K562 (cell line): ENCODE results near the gene ATXN1. TPM values are rescaled to one million over a fixed set of nuclear protein-coding genes. Genes with fewer than 3 reads are reported as not detected.
"Not testable (repeated sequence)": the region's sequence is repeated elsewhere in the genome, so short reads cannot be mapped to it uniquely, and the experiment has no call there.

Experiments
- BCOR ChIP-seq: fragments of 450-650 bp; IDR thresholded peaks from 2 replicates; pipeline ENCODE4 v1.6.1; 2016
- CBFA2T2 ChIP-seq: fragments of 450-650 bp; conservative IDR thresholded peaks from 2 replicates; pipeline ENCODE4 v1.6.1; 2017; ENCODE audit warnings: mild to moderate bottlenecking
- CGGBP1 ChIP-seq: fragments of 250-450 bp; sonication (Bioruptor Pico); IDR thresholded peaks from 2 replicates; pipeline ENCODE4 v1.9.0; 2021; ENCODE audit warnings: mild to moderate bottlenecking
- CXXC5 ChIP-seq: fragments of 250-450 bp; sonication (Bioruptor Pico); IDR thresholded peaks from 2 replicates; pipeline ENCODE4 v1.8.0; 2022; ENCODE audit warnings: inconsistent platforms, mild to moderate bottlenecking, moderate library complexity
- DPF2 ChIP-seq: fragments of 450-650 bp; IDR thresholded peaks from 2 replicates; pipeline ENCODE4 v1.6.1; 2016
- ETV6 ChIP-seq, 3 experiments: fragments of 150-350 bp in 1 of 3; sonication (generic) in 1 of 3; formaldehyde crosslinking in 1 of 3; IDR thresholded peaks; 2 replicates each; pipeline versions ENCODE4 v1.6.1 to v1.8.0; 2014 to 2022; ENCODE audit warnings: borderline replicate concordance in 2 of 3, low read depth in 2 of 3, antibody characterized with exemption in 1 of 3, low read length in 1 of 3, mild to moderate bottlenecking in 1 of 3, missing genetic modification reagents in 1 of 3
- HDAC1 ChIP-seq, 2 experiments: fragments of 450-650 bp; IDR thresholded peaks; 2 replicates each; pipeline ENCODE4 v1.6.1; 2016 to 2017; ENCODE audit warnings: inconsistent platforms in 1 of 2, mild to moderate bottlenecking in 1 of 2, moderate library complexity in 1 of 2
- LEF1 ChIP-seq: fragments of 450-650 bp; IDR thresholded peaks from 2 replicates; pipeline ENCODE4 v1.6.1; 2016; ENCODE audit warnings: mild to moderate bottlenecking
- NR2C1 ChIP-seq, 2 experiments: fragments of 450-650 bp; IDR thresholded peaks; 2 replicates each; pipeline ENCODE4 v1.6.1; 2017; ENCODE audit warnings: mild to moderate bottlenecking in 2 of 2, antibody characterized with exemption in 1 of 2, inconsistent platforms in 1 of 2, missing compliant biosample characterization in 1 of 2, missing genetic modification characterization in 1 of 2
- NR2C2 ChIP-seq, 2 experiments: fragments of 200-800 bp in 1 of 2; sonication (Bioruptor generic) in 1 of 2; sonication (generic) in 1 of 2; formaldehyde crosslinking in 1 of 2; IDR thresholded peaks; 2 replicates each; pipeline versions ENCODE4 v1.6.1 to v1.8.0; 2016 to 2022; ENCODE audit warnings: mild to moderate bottlenecking in 1 of 2, missing compliant biosample characterization in 1 of 2, missing genetic modification characterization in 1 of 2, missing genetic modification reagents in 1 of 2
- PML ChIP-seq: IDR thresholded peaks from 2 replicates; pipeline ENCODE4 v1.6.1; 2012; ENCODE audit warnings: low read length, inconsistent platforms
- TARDBP ChIP-seq: fragments of 450-650 bp; IDR thresholded peaks from 2 replicates; pipeline ENCODE4 v1.6.1; 2016
- ZNF318 ChIP-seq, 2 experiments: fragments of 450-650 bp; IDR thresholded peaks; 2 replicates each; pipeline ENCODE4 v1.6.1; 2016; ENCODE audit warnings: mild to moderate bottlenecking in 2 of 2, borderline replicate concordance in 1 of 2, low read depth in 1 of 2, moderate library complexity in 1 of 2
- polyA plus RNA-seq, 8 experiments: library from polyadenylated mRNA; depleted of rRNA in 4 of 8; stranded (reverse) in 5 of 8; unstranded in 3 of 8; fragments of >200 nt; fragmentation: Nextera tagmentation in 2 of 8; fragmentation: Illumina TruSeq in 1 of 8; extraction: Ambion mirVana in 2 of 8; extraction: Trizol in 1 of 8; gene quantifications; 2 replicates each; pipeline versions ENCODE4 v1.2.1 to v1.2.3, GENCODE V29; 2011 to 2014; ENCODE audit warnings: inconsistent platforms in 1 of 8, missing spikeins in 1 of 8
- total RNA-seq, 7 experiments: library from RNA; depleted of rRNA in 6 of 7; stranded (reverse); fragments of >200 nt in 6 of 7; fragmentation: Illumina TruSeq in 2 of 7; extraction: Trizol in 2 of 7; gene quantifications; 2 replicates each; pipeline versions ENCODE4 v1.2.1 to v1.2.3, GENCODE V29; 2011 to 2021; ENCODE audit warnings: low replicate concordance in 1 of 7
- TF ChIP-seq, protein P1 (sequence below), 2 experiments: fragments of 450-650 bp; IDR thresholded peaks; 2 replicates each; pipeline ENCODE4 v1.6.1; 2016
- TF ChIP-seq, protein P2 (sequence below): fragments of 250-450 bp; sonication (Bioruptor Pico); IDR thresholded peaks from 2 replicates; pipeline ENCODE4 v1.8.0; 2022; ENCODE audit warnings: moderate library complexity, mild to moderate bottlenecking, inconsistent platforms

The ATXN1 gene
- total and polyA plus RNA-seq, 9 of the 15 experiments (the other 6 are each of a cell fraction or from before 2014, with no cell fraction given) = under 0.01 to 1.2 (median 0.58) TPM

- TF ChIP-seq BCOR = peak; percentile 78
- TF ChIP-seq ZNF318 (IDR thresholded peaks at IDR 0.05; ENCODE audit: borderline replicate concordance in 1 of 2, low read depth in 1 of 2) = peak in 1 of 2 experiments; percentile 53; a peak in 1 of 4 replicates
- peak in 1 of 2 experiments; percentile 55; a peak in 1 of 4 replicates for TF ChIP-seq ETV6 (IDR thresholded peaks at IDR 0.05; ENCODE audit: borderline replicate concordance in 1 of 2, low read depth in 2 of 2, low read length in 1 of 2)
- not testable (repeated sequence) for TF ChIP-seq ETV6 (CRISPR knock-in tag; IDR thresholded peaks at IDR 0.05; ENCODE audit: borderline replicate concordance); NR2C2 (CRISPR knock-in tag; IDR thresholded peaks at IDR 0.05)
- peak; percentile 99 for TF ChIP-seq CBFA2T2
- TF ChIP-seq HDAC1 (IDR thresholded peaks at IDR 0.05) = peak; percentile 81 to 93
- TF ChIP-seq NR2C1 (IDR thresholded peaks at IDR 0.05) = peak; percentile 93
- peak; percentile 94 for TF ChIP-seq NR2C1 (tag; IDR thresholded peaks at IDR 0.05)
- TF ChIP-seq, protein P1, sequence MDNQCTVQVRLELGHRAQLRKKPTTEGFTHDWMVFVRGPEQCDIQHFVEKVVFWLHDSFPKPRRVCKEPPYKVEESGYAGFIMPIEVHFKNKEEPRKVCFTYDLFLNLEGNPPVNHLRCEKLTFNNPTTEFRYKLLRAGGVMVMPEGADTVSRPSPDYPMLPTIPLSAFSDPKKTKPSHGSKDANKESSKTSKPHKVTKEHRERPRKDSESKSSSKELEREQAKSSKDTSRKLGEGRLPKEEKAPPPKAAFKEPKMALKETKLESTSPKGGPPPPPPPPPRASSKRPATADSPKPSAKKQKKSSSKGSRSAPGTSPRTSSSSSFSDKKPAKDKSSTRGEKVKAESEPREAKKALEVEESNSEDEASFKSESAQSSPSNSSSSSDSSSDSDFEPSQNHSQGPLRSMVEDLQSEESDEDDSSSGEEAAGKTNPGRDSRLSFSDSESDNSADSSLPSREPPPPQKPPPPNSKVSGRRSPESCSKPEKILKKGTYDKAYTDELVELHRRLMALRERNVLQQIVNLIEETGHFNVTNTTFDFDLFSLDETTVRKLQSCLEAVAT (IDR thresholded peaks at IDR 0.05) = peak; percentile 29 to 75; a peak in 1 of 4 replicates
- peak; percentile 80 for TF ChIP-seq PML
- 0 out of 2 replicates have a peak, but pooled peaks have one; percentile 45 for TF ChIP-seq LEF1
- peak; percentile 2; the same call in 1 of the 2 replicates for TF ChIP-seq CGGBP1
- peak; percentile 75 for TF ChIP-seq NR2C2 (tag; IDR thresholded peaks at IDR 0.05)
- peak; percentile 58; the same call in 1 of the 2 replicates for TF ChIP-seq TARDBP
- TF ChIP-seq CXXC5 (CRISPR knock-in tag) = peak; percentile 88
- TF ChIP-seq, protein P2, sequence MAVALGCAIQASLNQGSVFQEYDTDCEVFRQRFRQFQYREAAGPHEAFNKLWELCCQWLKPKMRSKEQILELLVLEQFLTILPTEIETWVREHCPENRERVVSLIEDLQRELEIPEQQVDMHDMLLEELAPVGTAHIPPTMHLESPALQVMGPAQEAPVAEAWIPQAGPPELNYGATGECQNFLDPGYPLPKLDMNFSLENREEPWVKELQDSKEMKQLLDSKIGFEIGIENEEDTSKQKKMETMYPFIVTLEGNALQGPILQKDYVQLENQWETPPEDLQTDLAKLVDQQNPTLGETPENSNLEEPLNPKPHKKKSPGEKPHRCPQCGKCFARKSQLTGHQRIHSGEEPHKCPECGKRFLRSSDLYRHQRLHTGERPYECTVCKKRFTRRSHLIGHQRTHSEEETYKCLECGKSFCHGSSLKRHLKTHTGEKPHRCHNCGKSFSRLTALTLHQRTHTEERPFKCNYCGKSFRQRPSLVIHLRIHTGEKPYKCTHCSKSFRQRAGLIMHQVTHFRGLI (CRISPR knock-in tag) = peak; percentile 73; the same call in 1 of the 2 replicates
- peak; percentile 90 for TF ChIP-seq DPF2
These were observed 497.7 kb downstream of the ATXN1 start (continued) for GRCh38 chr6:16263464-16264099.
